Testis (tissue), 2 donors: ENCODE results near the gene PPP1R17.

Source experiments
- CTCF ChIP-seq, 3 experiments: fragments of 450-650 bp in 2 of 3; fragments of 200-600 bp in 1 of 3; sonication (generic) in 1 of 3; IDR thresholded peaks; one replicate each; pipeline ENCODE4 v1.5.1; 2016 to 2019; ENCODE audit warnings: antibody characterized with exemption in 3 of 3, mild to moderate bottlenecking in 2 of 3, moderate library complexity in 1 of 3
- POLR2A ChIP-seq: fragments of 450-650 bp; IDR thresholded peaks from one replicate; pipeline ENCODE4 v1.6.1; 2017; ENCODE audit warnings: antibody characterized with exemption, mild to moderate bottlenecking, moderate library complexity

DNA sequence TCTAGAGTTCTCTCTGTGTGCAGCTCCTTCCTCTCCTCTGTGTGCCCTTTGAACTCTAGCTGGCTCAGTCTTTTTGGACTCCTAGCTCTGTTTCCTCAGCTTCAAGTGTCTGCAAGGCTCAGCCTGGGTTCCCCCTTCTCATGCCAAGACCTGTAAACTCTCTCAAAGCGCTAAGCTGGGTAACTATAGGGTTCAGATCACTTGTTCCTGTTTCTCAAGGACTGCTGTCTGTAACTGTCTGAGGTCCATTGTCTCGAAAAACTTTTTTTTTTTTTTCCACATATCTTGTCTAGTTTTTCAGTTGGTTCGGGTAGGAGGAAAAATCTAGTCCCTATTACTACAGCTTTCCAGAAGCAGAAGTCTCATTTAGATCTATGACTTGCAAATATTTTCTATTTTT, 46.6 kb upstream of the PPP1R17 start:
- TF ChIP-seq POLR2A = no peak
- TF ChIP-seq CTCF (IDR thresholded peaks at IDR 0.05) = no peak
